GM12878 (cell line): Measurements from ENCODE around the gene KLHL36. TPM values are rescaled to one million over a fixed set of nuclear protein-coding genes. Genes with fewer than 3 reads are reported as not detected.

ENCODE experiments used
- ATAC-seq: fragments of 200-7000 bp; cut with Tn5 transposase; 3 replicates; pipeline ENCODE4 v1.9.1; 2020; ENCODE audit warnings: mild to moderate bottlenecking, moderate library complexity
- BruUV-seq: library from RNA; stranded (reverse); fragments of 400-500 nt; replicated peaks from 2 replicates; lab custom pipeline; 2021; lab: Mats Ljungman, UMichigan
- CTCF ChIA-PET: fragments of 300-600 bp; sonication (Branson Sonifier 250); formaldehyde crosslinking; extraction: SDS; loops from one replicate; lab custom pipeline; 2021; ENCODE audit warnings: inconsistent platforms; lab: Yijun Ruan, JAX
- POLR2A ChIA-PET: fragments of 350-600 bp; formaldehyde crosslinking; extraction: SDS; loops from one replicate; lab custom pipeline; 2021; ENCODE audit warnings: inconsistent platforms; lab: Charles Lee
- RAD21 ChIA-PET: fragments of 300-600 bp; sonication (Branson Sonifier 250); formaldehyde crosslinking; loops from one replicate; lab custom pipeline; 2023; ENCODE audit warnings: antibody characterized with exemption; ENCODE audit not compliant: unreplicated experiment; lab: Charles Lee
- SMC1A ChIA-PET: fragments of 300-600 bp; sonication (Branson Sonifier 250); formaldehyde crosslinking; loops from one replicate; lab custom pipeline; 2023; ENCODE audit not compliant: unreplicated experiment, uncharacterized antibody; lab: Charles Lee
- DNase-seq: peaks from one replicate; pipeline ENCODE4 v3.0.0-alpha.2; 2011; ENCODE audit warnings: low read depth, low spot score
- FAIRE-seq: peaks from 3 replicates; lab custom pipeline; 2011; peaks lifted over from hg19 to GRCh38; lab: Jason Lieb, UNC
- H2AFZ ChIP-seq: 2 replicates; pipeline ENCODE4 v1.6.0; 2011; ENCODE audit warnings: low read depth, low read length, control low read depth; ENCODE audit not compliant: control insufficient read depth
- H3K27ac ChIP-seq: 2 replicates; pipeline ENCODE4 v1.5.1; 2011; ENCODE audit warnings: control low read depth; ENCODE audit not compliant: control insufficient read depth, insufficient read depth
- H3K27me3 ChIP-seq, 2 experiments: replicated peaks in 1 of 2; 2 replicates each; pipeline versions ENCODE4 v1.6.0 to v1.6.1; 2011; ENCODE audit warnings: low read length in 1 of 2; ENCODE audit not compliant: control insufficient read depth in 2 of 2, insufficient read depth in 2 of 2
- H3K36me3 ChIP-seq, 2 experiments: 2 replicates each; pipeline ENCODE4 v1.5.1; 2011; ENCODE audit warnings: low read length in 1 of 2; ENCODE audit not compliant: control insufficient read depth in 2 of 2, insufficient read depth in 2 of 2
- H3K4me1 ChIP-seq: 2 replicates; pipeline ENCODE4 v1.6.1; 2011; ENCODE audit warnings: mild to moderate bottlenecking, low read length, moderate library complexity, mixed read lengths; ENCODE audit not compliant: control insufficient read depth, insufficient read depth
- H3K4me2 ChIP-seq: 2 replicates; pipeline ENCODE4 v1.6.0; 2011; ENCODE audit warnings: control low read depth; ENCODE audit not compliant: control insufficient read depth, insufficient read depth
- H3K4me3 ChIP-seq: fragments of 200-600 bp; sonication (generic); 2 replicates; pipeline ENCODE4 v1.5.1; 2016
- H3K79me2 ChIP-seq: 2 replicates; pipeline ENCODE4 v1.6.0; 2011; ENCODE audit warnings: low read length; ENCODE audit not compliant: control insufficient read depth, insufficient read depth
- H3K9ac ChIP-seq: 2 replicates; pipeline ENCODE4 v1.8.0; 2011; ENCODE audit warnings: low read length, control low read depth, mixed read lengths; ENCODE audit not compliant: control insufficient read depth, insufficient read depth
- H3K9me3 ChIP-seq: replicated peaks from 3 replicates; pipeline ENCODE4 v1.5.1; 2011; ENCODE audit warnings: mild to moderate bottlenecking, low read length; ENCODE audit not compliant: control insufficient read depth, insufficient read depth
- H4K20me1 ChIP-seq: 2 replicates; pipeline ENCODE4 v1.6.0; 2011; ENCODE audit not compliant: control insufficient read depth, insufficient read depth
- HDGF ChIP-seq: fragments of 450-650 bp; IDR thresholded peaks from 2 replicates; pipeline ENCODE4 v1.6.1; 2016; ENCODE audit warnings: antibody characterized with exemption
- PKNOX1 ChIP-seq: fragments of 450-650 bp; IDR thresholded peaks from 2 replicates; pipeline ENCODE4 v1.6.1; 2016; ENCODE audit warnings: mild to moderate bottlenecking
- SMC3 ChIP-seq: IDR thresholded peaks from 2 replicates; pipeline ENCODE4 v1.6.1; 2011; ENCODE audit warnings: low read length, improper control_type of control experiment, borderline replicate concordance
- WGBS: methylation state at CpG from one replicate; pipeline ENCODE4 v1.1.6; 2016; ENCODE audit warnings: low lambda C conversion rate; ENCODE audit not compliant: insufficient replicate concordance, insufficient coverage; ENCODE audit errors: missing lambda C conversion rate; 5-methylcytosine and 5-hydroxymethylcytosine counted together
- in situ Hi-C: fragments of 300-500 bp; cut with MboI; formaldehyde crosslinking; loops from 9 replicates; pipeline ENCODE4 v1.14.3; 2018; ENCODE audit warnings: mixed read lengths
- intact Hi-C: fragments of 100-400 bp; cut with micrococcal nuclease; formaldehyde crosslinking; loops from one replicate; pipeline ENCODE4 v1.14.2; 2022; ENCODE audit not compliant: unreplicated experiment
- polyA plus RNA-seq, 11 experiments: library from polyadenylated mRNA; depleted of rRNA in 4 of 11; unstranded in 6 of 11; stranded (reverse) in 5 of 11; fragments of >200 nt; fragmentation: Nextera tagmentation in 4 of 11; fragmentation: Illumina TruSeq in 1 of 11; extraction: Ambion mirVana in 4 of 11; extraction: Trizol in 1 of 11; gene quantifications; 1 replicate in 1 of 11; 2 replicates in 10 of 11; pipeline versions ENCODE4 v1.2.1 to v1.2.3, GENCODE V29; 2011 to 2016; ENCODE audit warnings: inconsistent platforms in 2 of 11, missing spikeins in 2 of 11, low read depth in 1 of 11
- total RNA-seq, 4 experiments: library from RNA; depleted of rRNA in 3 of 4; stranded (reverse); fragments of >200 nt in 3 of 4; fragmentation: Illumina TruSeq in 1 of 4; extraction: Trizol in 1 of 4; gene quantifications; 2 replicates each; pipeline versions ENCODE4 v1.2.1 to v1.2.3, GENCODE V29; 2013 to 2021

The KLHL36 gene
- total and polyA plus RNA-seq, 10 of the 15 experiments (the other 5 are each of a cell fraction or from before 2014, with no cell fraction given), result 2.6 to 45.3 (median 16.8) TPM

GRCh38 chr16:84637709-84638108 lies 10.6 kb upstream of the KLHL36 start:
- ATAC-seq, result no peak
- H3K4me2 ChIP-seq, result no peak overlapping the region
- no peaks in the 10 kb centered on the region for H3K79me2 ChIP-seq
- DNase-seq, result no peak
- no peaks in the 10 kb centered on the region for H3K36me3 ChIP-seq
- TF ChIP-seq SMC3 (no peak), HDGF (peak; percentile 21; the same call in 1 of the 2 replicates), PKNOX1 (peak; percentile 7; the same call in 1 of the 2 replicates)
- ChIA-PET CTCF (interaction anchor here (0.7 to 3.1 kb wide), 9 partner anchors 11 to 127 kb away, joined by 3 to 11 read pairs (median 4); no protein-coding TSS in a partner anchor), POLR2A (interaction anchor here (0.6 to 1.1 kb wide), 3 partner anchors 11 to 104 kb away, joined by 3 to 4 read pairs (median 4); partner anchors contain the start of gene KLHL36), RAD21 (interaction anchor here (1.5 kb wide), 1 partner anchor 333 kb away, joined by 3 read pairs; no protein-coding TSS in a partner anchor), SMC1A (interaction anchor here (0.9 to 1.9 kb wide), 4 partner anchors 15 to 116 kb away, joined by 3 to 8 read pairs (median 4); no protein-coding TSS in a partner anchor)
- intact Hi-C loops, result no loop called here
- H4K20me1 ChIP-seq, result no peaks in the 10 kb centered on the region
- no peak overlapping the region for H3K9ac ChIP-seq
- no peaks in the 10 kb centered on the region for H3K9me3 ChIP-seq
- no peak overlapping the region; the same call in 1 of the 2 replicates for H2AFZ ChIP-seq
- in situ Hi-C loops, result loop anchor here (25.0 kb wide), 1 partner anchor 325 kb away; no protein-coding TSS in a partner anchor
- peaks cover 31% of the 10 kb centered on the region for H3K4me1 ChIP-seq
- WGBS, result 72% methylated on average over 4 of the region's 4 CpGs
- H3K27ac ChIP-seq, result no peak overlapping the region; the same call in 1 of the 2 replicates
- no peaks in the 10 kb centered on the region for H3K27me3 ChIP-seq
- BruUV-seq, result no TSS peak
- no peak for FAIRE-seq
- no peak overlapping the region for H3K4me3 ChIP-seq
